ENCODE measurements around the gene ADCY9.

Gene ADCY9

GRCh38 chr16:3988824-3989223, 127.4 kb downstream of the ADCY9 start:
- no peak overlapping the region for H3K4me3 ChIP-seq (replicated peaks; ENCODE audit: low read depth, low read length)
- TF ChIP-seq CTCF (IDR thresholded peaks at IDR 0.05; ENCODE audit: low read length, missing control alignments), result no peak
- no peak for DNase-seq (ENCODE audit: low read depth)

- H3K4me3 ChIP-seq (replicated peaks; ENCODE audit: low read depth, low read length), result no peak overlapping the region
- no peak for TF ChIP-seq CTCF (IDR thresholded peaks at IDR 0.05; ENCODE audit: low read length, missing control alignments)
- no peak for DNase-seq (ENCODE audit: low read depth)
Measured at GRCh38 chr16:3988011-3988410, 128.2 kb downstream of the ADCY9 start.

- no peak overlapping the region for H3K4me3 ChIP-seq (replicated peaks; ENCODE audit: low read depth, low read length)
- no peak for TF ChIP-seq CTCF (IDR thresholded peaks at IDR 0.05; ENCODE audit: low read length, missing control alignments)
- DNase-seq (ENCODE audit: low read depth), result no peak
Measured at GRCh38 chr16:3987231-3987630, 129.0 kb downstream of the ADCY9 start.

- DNase-seq (ENCODE audit: low read depth), result no peak
- no peak overlapping the region for H3K4me3 ChIP-seq (replicated peaks; ENCODE audit: low read depth, low read length)
- no peak for TF ChIP-seq CTCF (IDR thresholded peaks at IDR 0.05; ENCODE audit: low read length, missing control alignments)
Measured at GRCh38 chr16:3986235-3986544, 130.1 kb downstream of the ADCY9 start.

GRCh38 chr16:3984111-3985060, 131.9 kb downstream of the ADCY9 start:
- no peak for TF ChIP-seq CTCF (IDR thresholded peaks at IDR 0.05; ENCODE audit: low read length, missing control alignments)
- no peak overlapping the region for H3K4me3 ChIP-seq (replicated peaks; ENCODE audit: low read depth, low read length)
- no peak for DNase-seq (ENCODE audit: low read depth)

GRCh38 chr16:3983081-3983520, 133.1 kb downstream of the ADCY9 start:
- TF ChIP-seq CTCF (IDR thresholded peaks at IDR 0.05; ENCODE audit: low read length, missing control alignments), result peak; percentile 81
- DNase-seq (ENCODE audit: low read depth), result peak; percentile 75
- H3K4me3 ChIP-seq (replicated peaks; ENCODE audit: low read depth, low read length), result no peak overlapping the region

GRCh38 chr16:3982216-3982615, 134.0 kb downstream of the ADCY9 start:
- no peak for DNase-seq (ENCODE audit: low read depth)
- no peak for TF ChIP-seq CTCF (IDR thresholded peaks at IDR 0.05; ENCODE audit: low read length, missing control alignments)
- H3K4me3 ChIP-seq (replicated peaks; ENCODE audit: low read depth, low read length), result no peak overlapping the region

All from fibroblast of pulmonary artery (primary cell).